GM23338 (cell line): Measurements from ENCODE around the gene INTS2.

ENCODE experiments used
- CREB1 ChIP-seq: fragments of 250-450 bp; sonication (Bioruptor Pico); IDR thresholded peaks from 2 replicates; pipeline ENCODE4 v1.5.0; 2020; ENCODE audit warnings: low read depth, mild to moderate bottlenecking, moderate library complexity
- CTCF ChIP-seq, 2 experiments: fragments of 200-600 bp in 1 of 2; sonication (generic) in 1 of 2; conservative IDR thresholded peaks; 2 replicates each; pipeline versions ENCODE4 v1.5.1 to v1.6.1; 2016 to 2017; ENCODE audit warnings: antibody characterized with exemption in 2 of 2, low read depth in 2 of 2, mild to moderate bottlenecking in 2 of 2, moderate library complexity in 1 of 2
- EZH2 ChIP-seq: fragments of 200-600 bp; sonication (generic); IDR thresholded peaks from one replicate; pipeline ENCODE4 v1.8.0; 2017; ENCODE audit warnings: antibody characterized with exemption, mild to moderate bottlenecking, low read depth; ENCODE audit not compliant: unreplicated experiment
- POLR2AphosphoS5 ChIP-seq: IDR thresholded peaks from 2 replicates; pipeline ENCODE4 v1.6.1; 2016; ENCODE audit warnings: antibody characterized with exemption, low read depth
- REST ChIP-seq: IDR thresholded peaks from one replicate; pipeline ENCODE4 v1.6.1; 2018; ENCODE audit warnings: antibody characterized with exemption; ENCODE audit not compliant: unreplicated experiment

DNA sequence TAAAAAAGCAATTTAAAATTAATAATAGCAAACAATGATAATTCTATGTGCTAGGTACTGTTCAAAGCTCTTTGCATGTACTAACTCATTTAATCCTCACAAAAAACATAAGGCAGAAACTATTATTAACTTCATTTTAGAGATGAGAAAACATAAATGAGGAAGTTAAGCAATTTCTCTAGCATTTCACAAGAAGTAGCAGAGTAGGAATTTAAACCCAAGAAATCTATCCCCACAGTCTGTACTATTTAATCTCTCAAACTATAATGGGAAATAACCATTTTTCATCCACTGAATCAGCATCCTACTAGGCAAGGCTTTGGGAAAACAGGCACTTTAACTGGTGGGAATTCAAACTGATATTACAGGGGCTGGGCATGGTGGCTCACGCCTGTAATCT is 42.2 kb upstream of the INTS2 start:
- no peak for TF ChIP-seq EZH2
- no peak for TF ChIP-seq CTCF (conservative IDR thresholded peaks at IDR 0.05; ENCODE audit: low read depth in 2 of 2)
- no peak for TF ChIP-seq REST
- TF ChIP-seq POLR2AphosphoS5 = no peak
- TF ChIP-seq CREB1 (CRISPR knock-in tag) = no peak
